Keratinocyte (primary cell): ENCODE results near the gene PPIAL4G. TPM values are rescaled to one million over a fixed set of nuclear protein-coding genes. Genes with fewer than 3 reads are reported as not detected.

Experiments used
- polyA plus RNA-seq, 5 experiments: library from polyadenylated mRNA; depleted of rRNA in 3 of 5; stranded (reverse) in 3 of 5; stranded (forward) in 1 of 5; unstranded in 1 of 5; fragments of >200 nt; gene quantifications; 1 replicate in 1 of 5; 2 replicates in 3 of 5; 3 replicates in 1 of 5; pipeline versions ENCODE4 v1.2.1 to v1.2.3, GENCODE V29; 2011 to 2012; ENCODE audit warnings: missing spikeins in 2 of 5, low read depth in 1 of 5, low replicate concordance in 1 of 5
- small RNA-seq, 3 experiments: library from RNA; depleted of rRNA; stranded (forward); fragments of <200 nt; gene quantifications; one replicate each; pipeline ENCODE3, GENCODE V24; 2012; ENCODE audit warnings: low read depth in 3 of 3, low replicate concordance in 1 of 3; ENCODE audit not compliant: insufficient read length in 3 of 3

The PPIAL4G gene
- polyA plus RNA-seq, 1 donor (not counting 4 experiments of a cell fraction or from before 2014, with no cell fraction given), result not detected

Small RNA genes within 50 kb of the gene (small RNA-seq; reads per million reads assigned to genes)
- gene RF00003, result 1.1 to 21.3 (median 10.3) reads per million in 3 experiments

Other genes with a start within 250 kb of the PPIAL4G start
- gene NBPF14, start 112.7 kb upstream of the PPIAL4G start, polyA plus RNA-seq, result 20.6 to 33.5 TPM (median 22.8 TPM) in 3 replicates